CD4-positive, alpha-beta T cell treated with Interleukin-2 at 100 ng/mL for 4 hours (primary cell): Measurements from ENCODE around the gene BICC1.

ENCODE experiments used
- DNase-seq: peaks from one replicate; pipeline ENCODE4 v3.0.0-alpha.2; 2020; ENCODE audit warnings: low spot score

Gene BICC1

DNA sequence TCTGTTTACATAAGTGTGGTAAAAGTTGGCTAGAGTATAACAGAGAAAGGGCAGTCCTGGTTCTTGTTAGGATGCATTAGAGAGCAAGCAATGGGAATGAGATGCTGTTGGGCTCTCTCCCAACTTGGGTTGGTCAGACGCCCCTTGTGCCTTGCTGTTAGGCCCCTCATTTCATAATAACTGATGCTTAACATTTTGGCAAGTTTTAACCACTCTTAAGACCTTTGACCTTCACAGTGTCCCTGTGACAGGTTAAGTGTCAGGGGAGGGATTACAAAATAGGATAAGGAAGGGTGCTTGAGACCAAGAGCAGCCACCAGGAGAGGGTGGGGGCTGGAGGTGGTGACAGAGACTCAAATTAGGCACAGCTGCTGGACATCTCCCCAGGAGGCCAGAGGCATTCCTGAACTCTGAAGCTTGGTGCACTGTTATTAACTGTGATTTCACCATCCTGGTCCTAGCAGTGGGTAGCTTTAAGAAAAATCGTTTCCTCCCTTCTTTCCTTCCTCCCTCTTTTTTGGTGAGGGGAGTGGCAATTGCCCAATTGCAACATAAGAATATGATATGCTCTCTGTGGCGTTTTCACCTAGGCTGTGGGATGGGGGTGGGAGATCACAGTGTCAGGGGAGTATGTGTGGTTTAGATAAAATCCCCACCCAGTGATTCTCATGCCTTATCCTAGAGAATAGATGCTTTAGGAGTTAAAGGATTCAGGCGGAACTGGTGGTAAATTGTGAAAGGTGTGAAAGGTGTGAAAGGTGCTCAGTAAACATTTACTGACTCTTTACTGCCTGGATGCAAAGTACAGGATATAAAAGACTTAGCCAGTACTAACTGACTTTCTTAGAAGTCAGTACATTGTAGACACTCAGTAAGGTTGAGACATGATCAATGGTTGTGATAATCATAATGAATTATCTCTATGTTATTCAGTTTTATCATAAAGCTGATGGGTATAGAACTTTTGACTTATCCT is 270.5 kb downstream of the BICC1 start:
- no peak for DNase-seq

GRCh38 chr10:58784361-58784760 is 271.7 kb downstream of the BICC1 start:
- no peak for DNase-seq

GRCh38 chr10:58785354-58785753 is 272.7 kb downstream of the BICC1 start:
- no peak for DNase-seq

- no peak for DNase-seq
Measured at GRCh38 chr10:58791137-58791536, 278.5 kb downstream of the BICC1 start.

DNA sequence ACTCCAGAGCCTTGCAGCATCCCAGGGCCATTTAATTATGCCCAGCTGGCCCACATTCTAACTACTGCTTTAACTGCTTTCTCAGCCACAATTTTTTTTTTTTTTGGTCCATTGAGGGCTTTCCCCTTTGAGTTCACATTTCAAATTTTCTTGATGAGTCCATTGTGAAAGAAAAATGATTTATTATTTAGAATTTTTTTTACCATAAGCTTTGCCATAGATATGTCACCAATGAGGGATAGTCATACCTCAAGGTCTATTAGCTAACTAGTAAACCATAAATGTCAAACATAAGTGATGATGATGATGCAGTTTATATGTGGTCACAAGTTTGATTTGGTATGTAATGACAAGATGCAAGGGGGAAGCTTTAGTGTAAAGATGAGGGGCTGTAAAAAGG is 282.9 kb downstream of the BICC1 start:
- no peak for DNase-seq

DNA sequence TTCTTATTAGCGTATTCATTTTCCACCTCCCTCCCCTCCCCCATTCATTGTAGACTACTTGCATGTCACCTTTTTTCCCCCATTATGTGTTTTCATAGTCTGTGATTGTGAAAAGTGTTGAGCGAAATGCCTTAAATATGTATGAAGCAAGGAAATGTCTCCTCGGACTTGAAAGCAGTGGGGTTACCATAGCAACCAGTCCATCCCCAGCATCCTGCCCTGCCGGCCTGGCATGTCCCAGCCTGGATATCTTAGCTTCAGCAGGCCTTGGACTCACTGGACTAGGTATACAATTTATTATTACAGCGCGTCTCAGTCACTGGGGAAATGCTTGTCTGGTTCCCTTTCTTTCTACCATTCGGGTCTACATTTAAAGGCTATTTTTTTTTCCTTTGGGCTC is 283.6 kb downstream of the BICC1 start:
- DNase-seq = no peak

DNA sequence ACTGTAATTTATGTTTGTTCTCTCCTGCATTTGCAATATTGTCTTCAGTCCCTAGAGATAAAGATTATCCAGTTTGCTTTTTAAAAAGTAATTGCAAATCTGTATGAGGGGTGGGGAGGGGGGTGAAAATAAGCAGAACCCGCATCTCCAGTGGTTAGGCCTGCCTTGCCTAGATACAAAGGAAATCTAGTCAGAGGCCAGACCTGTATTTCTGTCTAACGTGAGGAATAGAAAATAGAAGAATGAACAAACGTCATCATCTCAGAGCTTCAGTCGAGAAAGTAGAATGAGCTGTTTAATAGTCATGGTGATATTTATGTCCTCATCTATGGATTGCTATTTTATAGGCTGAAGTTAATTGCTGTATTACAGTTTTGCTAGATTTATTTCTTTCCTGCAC is 284.2 kb downstream of the BICC1 start:
- DNase-seq = no peak

DNA sequence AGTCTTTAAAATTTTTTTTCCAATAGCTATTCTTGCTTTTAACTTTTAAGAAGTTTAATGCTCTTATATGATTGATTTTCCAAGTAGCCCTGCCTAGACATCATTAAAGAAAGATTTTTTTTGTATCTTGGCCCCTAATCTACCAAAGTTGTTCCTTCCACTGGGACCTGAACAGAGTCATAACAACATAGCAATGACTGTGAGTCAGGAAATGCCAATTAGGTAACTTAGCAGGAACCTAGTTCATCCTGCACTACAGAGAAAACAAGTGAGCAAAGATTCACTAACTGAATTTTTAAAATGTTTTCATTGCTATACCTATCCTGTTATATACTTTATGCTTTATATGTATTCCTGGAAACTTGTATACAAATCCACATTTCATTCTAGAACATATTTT is 284.7 kb downstream of the BICC1 start:
- no peak for DNase-seq

DNA sequence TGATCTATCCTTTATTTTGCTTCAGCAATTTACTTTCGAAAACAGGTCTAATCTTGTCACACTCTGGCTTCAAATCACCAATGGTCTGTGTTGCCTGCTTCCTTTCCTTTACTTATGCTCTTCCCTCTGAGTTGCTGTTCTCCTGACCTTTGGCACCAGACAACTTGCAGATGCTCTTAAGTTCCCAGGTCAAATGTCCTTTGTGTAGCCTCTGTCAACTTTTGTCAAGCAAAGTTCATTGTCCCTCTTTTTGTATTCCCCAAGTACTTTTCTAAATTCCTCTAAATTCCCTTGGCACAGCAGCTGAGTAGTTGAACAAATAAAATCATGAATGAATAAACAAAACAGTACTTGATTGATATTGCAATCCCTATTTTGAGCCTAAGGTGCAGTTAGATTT is 289.4 kb downstream of the BICC1 start:
- DNase-seq = no peak

DNA sequence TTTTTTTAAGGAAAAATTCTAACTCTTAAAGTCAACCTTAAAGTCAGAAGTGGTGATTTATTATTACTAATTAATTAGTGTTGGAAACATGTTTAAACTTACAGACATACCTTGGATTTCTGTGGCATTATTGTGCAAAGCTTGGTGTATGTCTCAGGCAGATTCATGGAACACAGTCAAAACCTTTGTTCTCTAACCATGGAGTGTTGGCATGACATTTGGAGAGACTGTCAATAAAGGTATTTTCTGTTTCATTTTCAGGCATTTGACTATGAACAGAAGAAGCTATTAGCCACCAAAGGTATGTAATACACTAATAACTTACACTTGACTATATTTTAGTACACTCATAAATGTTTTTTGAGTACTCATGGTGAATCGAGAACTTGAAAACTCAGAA is 293.7 kb downstream of the BICC1 start:
- DNase-seq = no peak

DNA sequence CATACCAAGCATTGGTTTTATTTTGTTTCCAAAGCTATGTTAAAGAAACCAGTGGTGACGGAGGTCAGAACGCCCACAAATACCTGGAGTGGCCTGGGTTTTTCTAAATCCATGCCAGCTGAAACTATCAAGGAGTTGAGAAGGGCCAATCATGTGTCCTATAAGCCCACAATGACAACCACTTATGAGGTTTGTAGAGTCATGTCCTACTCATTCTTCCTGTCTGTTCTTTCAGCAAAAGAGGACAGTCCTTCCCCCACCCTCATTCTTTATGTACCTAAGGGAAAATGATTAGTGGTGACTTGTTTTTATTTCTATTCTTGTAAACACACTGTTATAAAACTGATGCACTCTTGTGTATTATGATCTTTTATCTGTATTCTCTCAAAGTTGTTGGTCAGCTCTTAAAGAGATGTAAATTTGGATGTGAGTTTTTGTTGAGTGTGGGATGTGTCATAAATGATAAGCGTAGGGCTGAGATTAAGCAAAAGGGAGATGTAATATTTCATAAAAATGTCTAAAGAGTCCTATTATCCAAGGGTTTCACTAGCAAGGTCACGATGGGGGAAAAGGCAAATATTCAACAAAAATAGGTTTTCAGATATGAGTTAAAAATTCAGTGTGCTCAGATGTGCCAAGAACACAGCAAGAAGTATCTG is 294.4 kb downstream of the BICC1 start:
- DNase-seq = no peak

GRCh38 chr10:58807629-58808022 is 295.0 kb downstream of the BICC1 start:
- DNase-seq = no peak

- DNase-seq = no peak
Measured at GRCh38 chr10:58810751-58811150, 298.1 kb downstream of the BICC1 start.

DNA sequence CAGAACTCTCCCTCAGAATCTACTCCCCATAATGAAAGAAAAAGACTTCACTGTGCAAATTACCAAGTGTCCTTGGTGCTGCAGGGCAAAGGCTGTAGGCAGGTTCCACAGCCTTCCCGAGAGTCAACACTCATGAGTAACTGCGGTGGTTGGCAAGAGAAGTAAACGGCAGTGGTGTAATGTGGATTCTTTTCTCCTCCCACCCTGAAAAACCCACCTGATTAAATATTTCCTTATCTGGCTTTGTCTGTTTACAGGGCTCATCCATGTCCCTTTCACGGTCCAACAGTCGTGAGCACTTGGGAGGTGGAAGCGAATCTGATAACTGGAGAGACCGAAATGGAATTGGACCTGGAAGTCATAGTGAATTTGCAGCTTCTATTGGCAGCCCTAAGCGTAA is 300.9 kb downstream of the BICC1 start:
- no peak for DNase-seq

- no peak for DNase-seq
Measured at GRCh38 chr10:58817201-58817846, 304.7 kb downstream of the BICC1 start.

- DNase-seq = no peak
Measured at GRCh38 chr10:58818900-58819299, 306.2 kb downstream of the BICC1 start.

- DNase-seq = no peak
Measured at GRCh38 chr10:58820386-58820785, 307.7 kb downstream of the BICC1 start.

- no peak for DNase-seq
Measured at GRCh38 chr10:58820861-58821751, 308.4 kb downstream of the BICC1 start.

DNA sequence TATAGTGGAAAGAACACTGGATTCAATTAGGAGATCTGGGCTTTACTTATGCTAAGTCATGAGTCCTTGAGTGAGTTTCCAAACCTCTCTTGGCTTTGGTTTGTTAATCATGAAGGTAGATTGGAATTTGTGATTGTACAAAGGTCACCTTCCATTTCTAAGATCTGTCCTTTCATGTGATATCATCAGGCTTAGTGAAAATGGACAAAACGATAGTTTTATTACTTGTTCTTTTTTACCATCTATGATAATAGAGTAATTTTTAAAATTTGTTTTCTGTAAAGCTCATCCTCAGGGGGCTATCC is 309.0 kb downstream of the BICC1 start:
- DNase-seq = no peak

DNA sequence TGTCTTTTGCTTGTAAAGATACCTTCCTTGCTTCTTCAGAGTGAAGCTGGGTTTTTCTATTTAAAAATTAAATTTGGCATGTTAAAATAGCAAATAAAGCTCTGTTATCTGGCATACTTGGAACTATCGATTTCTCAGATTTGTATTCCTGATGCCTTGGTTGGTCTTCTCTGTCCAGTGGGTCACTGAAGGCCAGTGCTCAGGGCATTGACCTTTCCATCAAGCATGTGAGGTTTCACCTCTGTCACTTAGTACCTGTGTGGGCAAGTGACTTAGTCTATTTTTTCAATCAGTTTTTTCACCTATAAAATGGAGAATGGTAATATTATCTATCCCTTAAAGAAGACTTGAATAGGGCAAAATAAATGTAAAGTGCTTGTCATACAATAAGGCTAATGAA is 311.3 kb downstream of the BICC1 start:
- DNase-seq = no peak

- no peak for DNase-seq
Measured at GRCh38 chr10:58824396-58824795, 311.7 kb downstream of the BICC1 start.

GRCh38 chr10:58826694-58827093 is 314.0 kb downstream of the BICC1 start:
- no peak for DNase-seq
